Stimulated activated CD4-positive, alpha-beta T cell treated with anti-CD3 and anti-CD28 coated beads, Interleukin-12 subunit alpha, Interleukin-12 subunit beta, amount 100 ng/mL, for 24 hours (primary cell): ENCODE measurements around the gene NTN4.
"Not testable (repeated sequence)": the region's sequence is repeated elsewhere in the genome, so short reads cannot be mapped to it uniquely, and the experiment has no call there.

Source experiments
- DNase-seq, 2 experiments: peaks; one replicate each; pipeline ENCODE4 v3.0.0-alpha.2; 2020; ENCODE audit warnings: low read depth in 2 of 2

The NTN4 gene

GRCh38 chr12:95755261-95755865 is 35.2 kb downstream of the NTN4 start:
- DNase-seq: no peak

- DNase-seq: not testable (repeated sequence)
Observed at GRCh38 chr12:95746062-95746461, 44.5 kb downstream of the NTN4 start.

DNA sequence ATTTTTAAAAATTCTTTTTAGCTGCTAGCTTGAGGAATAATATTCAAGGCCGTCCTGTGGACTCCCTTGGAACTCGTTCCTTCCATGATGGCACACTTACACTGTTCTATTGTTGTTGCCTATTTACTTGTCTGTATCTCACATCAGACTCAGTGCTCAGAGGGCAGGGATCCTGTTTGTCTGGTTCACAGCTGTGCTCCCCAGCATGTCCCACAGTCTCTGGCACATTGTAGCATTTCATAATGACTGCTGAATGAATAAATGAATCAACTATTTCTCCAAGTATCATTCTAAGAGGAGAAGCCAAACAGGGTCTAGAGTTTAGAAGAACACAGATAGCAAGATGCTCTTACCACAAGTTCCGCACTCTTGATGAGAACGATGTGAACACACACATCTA is 48.0 kb downstream of the NTN4 start:
- DNase-seq: no peak

DNA sequence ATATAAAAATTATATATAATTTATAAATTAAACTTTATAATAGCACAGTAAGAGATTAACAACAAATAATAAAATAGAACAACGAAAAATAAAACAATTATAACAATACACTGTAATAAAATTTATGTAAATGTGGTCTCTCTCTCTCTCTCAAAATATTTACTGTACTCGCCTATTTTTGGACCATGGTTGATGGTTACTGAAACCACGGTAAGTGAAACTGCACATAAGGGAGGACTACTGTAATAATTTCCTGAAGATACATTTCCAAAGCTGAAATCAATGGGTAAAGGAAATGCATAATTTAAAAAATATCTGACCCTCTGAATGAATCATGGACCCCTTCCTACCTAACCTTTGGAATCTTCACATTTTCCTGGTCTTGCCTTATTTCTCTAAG is 48.9 kb downstream of the NTN4 start:
- DNase-seq: no peak

- no peak for DNase-seq
Observed at GRCh38 chr12:95740751-95741150, 49.8 kb downstream of the NTN4 start.

GRCh38 chr12:95739561-95740313 is 50.8 kb downstream of the NTN4 start:
- DNase-seq: no peak

DNA sequence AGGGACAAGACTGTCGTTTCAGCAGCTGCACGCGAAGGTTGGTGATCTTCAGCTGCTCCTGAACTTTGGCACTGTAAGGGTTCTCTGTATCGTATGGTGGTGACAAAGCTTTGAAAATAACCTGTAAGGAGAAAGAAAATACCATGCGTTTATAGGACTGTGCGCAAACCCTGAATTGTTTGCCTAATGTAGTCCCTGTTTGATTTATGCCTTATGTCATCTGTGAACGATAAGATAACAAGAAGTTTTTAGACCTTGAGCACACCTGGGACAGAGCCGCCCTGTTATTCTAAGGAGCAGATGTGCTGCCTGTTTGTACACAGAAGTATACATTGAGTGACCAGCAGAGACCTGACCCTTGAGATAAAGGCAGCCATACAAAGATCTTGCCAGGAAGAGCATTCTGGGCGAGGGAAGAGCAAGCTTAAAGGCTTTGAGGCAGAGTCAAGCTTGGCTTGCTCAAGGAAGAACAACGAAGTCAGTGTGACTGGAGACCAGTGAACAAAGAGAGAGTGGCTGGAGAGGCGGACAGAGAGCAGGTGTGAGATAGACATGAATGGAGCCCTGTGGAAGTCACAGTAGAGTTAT is 52.4 kb downstream of the NTN4 start:
- no peak for DNase-seq

GRCh38 chr12:95736631-95737030 is 53.9 kb downstream of the NTN4 start:
- DNase-seq: no peak

- DNase-seq: not testable (repeated sequence)
Observed at GRCh38 chr12:95735728-95736127, 54.8 kb downstream of the NTN4 start.

- no peak for DNase-seq
Observed at GRCh38 chr12:95733141-95733825, 57.3 kb downstream of the NTN4 start.

DNA sequence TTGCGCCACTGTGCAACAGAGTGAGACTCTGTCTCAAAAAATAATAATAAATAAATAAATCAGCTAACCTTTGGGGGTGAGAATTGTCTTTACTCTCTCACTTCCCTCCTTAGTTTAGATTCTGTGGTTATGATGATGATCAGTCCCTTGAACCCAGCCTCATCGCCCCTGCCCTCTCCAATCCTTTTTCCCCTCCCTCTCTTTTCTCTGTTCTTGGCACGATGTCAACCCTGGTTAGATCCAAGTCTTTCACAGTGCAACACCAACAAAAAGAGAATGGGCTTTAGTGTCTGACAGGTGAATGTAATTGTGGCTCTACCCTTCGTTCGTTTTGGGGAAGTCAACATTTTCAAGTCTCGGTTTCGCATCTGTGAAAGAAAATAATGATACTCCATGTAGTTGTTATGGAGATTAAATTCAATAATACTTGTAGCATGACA is 59.0 kb downstream of the NTN4 start:
- no peak for DNase-seq

DNA sequence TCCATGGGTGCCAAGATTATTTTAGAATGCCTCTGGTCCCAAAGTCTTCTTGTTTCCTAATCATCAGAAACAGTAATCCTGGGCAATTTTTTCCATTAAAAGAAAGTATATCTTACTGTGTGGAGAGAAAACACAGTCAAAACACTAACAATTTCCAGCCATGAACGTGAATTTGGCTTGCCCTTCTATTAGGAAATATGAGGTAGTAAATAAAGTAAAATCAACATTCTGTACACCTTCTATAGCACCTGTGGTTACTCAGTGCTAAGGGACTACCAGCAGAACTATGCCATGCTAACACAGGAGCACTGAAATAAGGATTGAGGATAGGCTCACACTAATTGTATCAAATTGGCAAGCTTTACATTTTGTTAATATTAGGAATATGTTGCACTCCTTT is 60.1 kb downstream of the NTN4 start:
- DNase-seq: no peak

GRCh38 chr12:95726903-95727302 is 63.7 kb downstream of the NTN4 start:
- DNase-seq: no peak

- DNase-seq: no peak
Observed at GRCh38 chr12:95724767-95725166, 65.8 kb downstream of the NTN4 start.

DNA sequence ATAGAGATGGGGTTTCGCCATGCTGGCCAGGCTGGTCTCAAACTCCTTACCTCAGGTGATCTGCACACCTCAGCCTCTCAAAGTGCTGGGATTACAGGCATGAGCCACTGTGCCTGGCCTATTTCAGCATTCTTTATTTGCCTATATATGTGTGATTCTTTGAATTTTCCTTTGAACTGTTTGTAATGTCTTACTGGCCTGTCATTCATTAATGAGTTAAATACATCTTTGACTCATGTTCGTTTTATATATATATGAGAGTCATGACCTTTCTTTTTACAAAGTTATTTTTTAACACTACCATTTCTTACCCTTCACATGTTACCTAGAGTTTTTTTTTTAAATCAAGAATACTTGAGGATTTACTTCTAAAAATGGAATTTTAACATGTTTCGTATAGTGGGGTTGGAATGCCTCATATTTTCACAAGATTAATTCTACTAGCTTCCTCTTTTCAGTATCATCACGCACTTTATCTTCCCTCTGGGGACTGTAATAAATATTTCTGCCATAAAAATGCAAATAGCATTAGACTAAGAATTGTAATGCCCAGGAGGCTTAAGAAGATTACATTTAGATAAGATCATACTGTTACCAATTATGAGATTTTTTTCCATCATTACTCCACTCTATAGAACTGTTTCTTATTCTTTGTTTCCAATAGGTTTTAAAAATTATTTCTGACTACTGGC is 66.7 kb downstream of the NTN4 start:
- no peak for DNase-seq

GRCh38 chr12:95721320-95721719 is 69.2 kb downstream of the NTN4 start:
- no peak for DNase-seq

DNA sequence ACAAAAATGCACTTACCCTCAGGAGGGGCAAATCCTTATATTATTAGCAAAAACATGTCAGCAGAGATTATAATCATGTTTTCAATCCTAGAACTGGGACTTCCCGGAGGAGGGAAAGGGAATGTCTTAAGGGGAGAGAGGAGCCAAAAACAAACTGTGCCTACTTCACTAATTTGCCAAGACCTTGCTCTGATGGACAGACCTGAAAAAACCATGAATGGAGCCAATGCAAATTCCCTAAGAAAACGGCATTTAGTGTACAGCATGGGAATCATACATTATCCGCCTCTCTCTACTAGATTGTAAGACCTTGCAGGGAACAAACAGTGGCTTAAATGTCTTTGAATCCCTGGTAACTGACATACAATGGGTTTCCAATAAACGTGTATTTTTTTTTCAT is 70.4 kb downstream of the NTN4 start:
- no peak for DNase-seq

- DNase-seq: no peak
Observed at GRCh38 chr12:95718772-95719171, 71.8 kb downstream of the NTN4 start.

- DNase-seq: no peak
Observed at GRCh38 chr12:95718006-95718431, 72.5 kb downstream of the NTN4 start.

DNA sequence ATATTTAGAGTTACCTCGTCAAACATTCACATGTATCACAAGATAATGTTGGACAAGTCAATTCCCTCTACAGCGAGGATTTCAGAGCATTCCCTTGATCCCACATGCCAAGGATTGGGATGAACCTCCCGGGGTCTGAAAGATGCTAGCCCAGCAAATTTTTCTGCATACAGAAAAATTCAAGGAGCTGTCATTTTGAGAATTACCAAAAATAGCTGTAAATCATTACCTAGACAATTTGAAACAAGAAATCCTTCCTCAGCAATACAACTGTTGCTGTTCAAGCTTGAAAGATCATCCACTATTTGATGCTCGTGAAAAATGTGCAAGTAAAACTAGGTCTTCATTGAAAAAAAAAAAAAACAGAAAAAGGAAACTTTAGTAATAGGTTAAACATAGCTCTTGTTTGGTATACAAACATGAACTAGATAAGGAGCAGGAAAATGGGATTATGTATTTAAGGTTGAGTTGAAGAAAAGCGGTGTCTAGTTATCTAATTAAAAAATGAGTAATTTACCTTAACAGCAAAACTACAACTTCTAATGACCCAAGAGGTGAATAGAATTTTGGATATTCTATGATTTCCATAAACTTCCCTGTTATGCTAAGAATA is 73.1 kb downstream of the NTN4 start:
- no peak for DNase-seq

- DNase-seq: no peak
Observed at GRCh38 chr12:95715177-95715576, 75.4 kb downstream of the NTN4 start.

DNA sequence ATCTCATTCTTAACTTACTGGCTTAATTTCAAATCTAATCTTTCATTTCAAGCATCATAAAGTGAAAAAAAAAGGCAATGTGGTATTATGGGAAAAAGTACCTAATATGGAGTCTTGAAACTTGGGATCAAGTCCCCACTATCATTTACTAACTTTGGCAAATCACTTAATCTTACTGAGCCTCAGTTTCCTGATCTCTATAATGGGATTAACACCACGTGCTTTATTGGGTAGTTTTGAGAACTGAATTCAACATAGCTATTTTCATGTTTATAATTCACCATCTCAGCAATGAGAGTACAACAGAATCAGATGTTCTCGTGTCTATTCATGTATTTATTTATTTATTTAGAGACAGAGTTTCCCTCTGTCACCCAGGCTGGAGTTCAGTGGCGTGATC is 78.3 kb downstream of the NTN4 start:
- DNase-seq: no peak
